Chondrocyte (in vitro differentiated cells): ENCODE results near the gene IFT27. TPM values are rescaled to one million over a fixed set of nuclear protein-coding genes. Genes with fewer than 3 reads are reported as not detected.

Source experiments
- DNase-seq: peaks from one replicate; pipeline ENCODE4 v3.0.0; 2021; ENCODE audit warnings: mixed read lengths, low spot score
- H3K27ac Mint-ChIP-seq: one replicate; pipeline ENCODE4 v1.8.0; 2021; ENCODE audit warnings: mild to moderate bottlenecking, moderate library complexity, mixed read lengths; ENCODE audit not compliant: unreplicated experiment
- H3K27me3 Mint-ChIP-seq: 2 replicates; pipeline ENCODE4 v1.8.0; 2021; ENCODE audit warnings: low read depth, mixed read lengths
- H3K36me3 Mint-ChIP-seq: 2 replicates; pipeline ENCODE4 v1.8.0; 2021; ENCODE audit warnings: low read depth, mixed read lengths
- H3K4me1 Mint-ChIP-seq: 2 replicates; pipeline ENCODE4 v1.8.0; 2021; ENCODE audit warnings: low read depth, mild to moderate bottlenecking, mixed read lengths
- H3K4me3 Mint-ChIP-seq: one replicate; pipeline ENCODE4 v1.8.0; 2021; ENCODE audit warnings: mild to moderate bottlenecking, moderate library complexity, mixed read lengths; ENCODE audit not compliant: unreplicated experiment
- H3K9me3 Mint-ChIP-seq: 2 replicates; pipeline ENCODE4 v1.8.0; 2021; ENCODE audit warnings: low read depth, mixed read lengths
- total RNA-seq: library from RNA; stranded (reverse); gene quantifications from 3 replicates; pipeline ENCODE4 v1.2.1, GENCODE V29; 2021
- TF ChIP-seq, protein P1 (sequence below): fragments of 200-600 bp; sonication (generic); IDR thresholded peaks from 2 replicates; pipeline ENCODE4 v1.5.0; 2021; ENCODE audit warnings: antibody characterized with exemption, mild to moderate bottlenecking, moderate library complexity

The IFT27 gene
- total RNA-seq, 1 donor from 2014 or later, result 24.4 TPM

DNA sequence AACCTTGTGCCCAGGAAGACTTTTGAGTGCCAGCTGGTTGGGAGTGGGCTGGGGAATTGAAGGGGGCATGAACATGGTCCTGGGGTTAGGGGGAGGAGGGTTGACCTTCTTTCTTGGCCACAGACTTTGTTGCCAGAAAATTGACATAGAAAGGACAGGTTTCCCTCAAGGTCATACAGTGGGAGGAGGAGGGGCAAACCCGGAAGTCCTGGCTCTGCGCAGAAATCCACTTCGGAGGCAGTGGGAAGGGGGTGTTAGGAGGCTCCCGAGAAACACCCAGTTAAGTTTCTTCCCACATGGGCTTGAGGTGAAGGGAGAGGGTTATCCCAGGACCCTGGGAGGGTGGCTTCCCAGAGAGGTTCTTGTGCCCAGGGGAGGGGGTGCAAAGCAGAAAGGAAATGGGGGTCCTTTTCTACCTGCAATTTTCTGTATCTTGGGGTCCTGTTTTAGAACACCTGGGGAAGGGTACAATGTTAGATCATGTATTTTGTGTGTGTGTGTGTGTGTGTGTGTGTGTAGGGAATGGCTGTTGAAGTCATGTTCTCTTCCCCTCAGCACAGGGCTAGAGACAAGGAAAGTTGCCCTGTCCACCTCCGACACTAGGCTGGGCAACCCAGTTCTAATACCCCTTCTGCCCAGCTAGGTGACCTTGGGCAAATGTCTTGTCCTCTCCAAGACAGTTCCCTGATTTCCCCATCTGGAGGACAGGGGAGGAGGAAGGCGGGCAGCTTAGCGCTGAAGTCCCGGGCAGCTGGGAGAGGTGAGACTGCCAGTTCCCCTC, 39.8 kb upstream of the IFT27 start:
- Mint-ChIP-seq H3K4me1 (peaks cover 6% of the 10 kb centered on the region), H3K27ac (no peak overlapping the region), H3K4me3 (no peak overlapping the region), H3K27me3 (peaks cover 71% of the 10 kb centered on the region), H3K9me3 (no peaks in the 10 kb centered on the region), H3K36me3 (no peaks in the 10 kb centered on the region)
- TF ChIP-seq, protein P1, sequence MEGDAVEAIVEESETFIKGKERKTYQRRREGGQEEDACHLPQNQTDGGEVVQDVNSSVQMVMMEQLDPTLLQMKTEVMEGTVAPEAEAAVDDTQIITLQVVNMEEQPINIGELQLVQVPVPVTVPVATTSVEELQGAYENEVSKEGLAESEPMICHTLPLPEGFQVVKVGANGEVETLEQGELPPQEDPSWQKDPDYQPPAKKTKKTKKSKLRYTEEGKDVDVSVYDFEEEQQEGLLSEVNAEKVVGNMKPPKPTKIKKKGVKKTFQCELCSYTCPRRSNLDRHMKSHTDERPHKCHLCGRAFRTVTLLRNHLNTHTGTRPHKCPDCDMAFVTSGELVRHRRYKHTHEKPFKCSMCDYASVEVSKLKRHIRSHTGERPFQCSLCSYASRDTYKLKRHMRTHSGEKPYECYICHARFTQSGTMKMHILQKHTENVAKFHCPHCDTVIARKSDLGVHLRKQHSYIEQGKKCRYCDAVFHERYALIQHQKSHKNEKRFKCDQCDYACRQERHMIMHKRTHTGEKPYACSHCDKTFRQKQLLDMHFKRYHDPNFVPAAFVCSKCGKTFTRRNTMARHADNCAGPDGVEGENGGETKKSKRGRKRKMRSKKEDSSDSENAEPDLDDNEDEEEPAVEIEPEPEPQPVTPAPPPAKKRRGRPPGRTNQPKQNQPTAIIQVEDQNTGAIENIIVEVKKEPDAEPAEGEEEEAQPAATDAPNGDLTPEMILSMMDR, result no peak
- no peak for DNase-seq

DNA sequence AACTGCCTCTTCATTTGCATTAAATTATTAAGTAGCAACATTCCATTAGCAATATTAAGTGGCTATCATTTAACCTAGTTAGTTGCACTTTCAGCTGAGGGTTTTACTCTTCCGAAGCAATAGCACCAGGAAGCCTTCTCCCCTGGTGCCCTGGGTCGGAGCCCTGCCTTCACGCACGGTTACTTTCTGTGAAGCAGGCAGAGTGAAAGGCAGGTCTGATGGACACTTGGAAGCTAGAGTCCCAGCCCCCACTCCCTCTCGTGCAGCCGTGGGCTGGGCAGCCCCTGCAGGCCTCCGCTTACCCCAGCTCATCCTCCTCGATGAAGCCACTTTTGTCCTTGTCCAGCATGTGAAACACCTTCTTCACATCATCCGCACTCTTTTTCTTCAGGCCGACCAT, 38.9 kb upstream of the IFT27 start:
- TF ChIP-seq, protein P1, result no peak
- no peaks in the 10 kb centered on the region for H3K36me3 Mint-ChIP-seq
- H3K27me3 Mint-ChIP-seq, result peaks cover 61% of the 10 kb centered on the region
- H3K9me3 Mint-ChIP-seq, result no peaks in the 10 kb centered on the region
- H3K4me3 Mint-ChIP-seq, result no peak overlapping the region
- no peak for DNase-seq
- peaks cover 6% of the 10 kb centered on the region for H3K4me1 Mint-ChIP-seq
- H3K27ac Mint-ChIP-seq, result no peak overlapping the region

DNA sequence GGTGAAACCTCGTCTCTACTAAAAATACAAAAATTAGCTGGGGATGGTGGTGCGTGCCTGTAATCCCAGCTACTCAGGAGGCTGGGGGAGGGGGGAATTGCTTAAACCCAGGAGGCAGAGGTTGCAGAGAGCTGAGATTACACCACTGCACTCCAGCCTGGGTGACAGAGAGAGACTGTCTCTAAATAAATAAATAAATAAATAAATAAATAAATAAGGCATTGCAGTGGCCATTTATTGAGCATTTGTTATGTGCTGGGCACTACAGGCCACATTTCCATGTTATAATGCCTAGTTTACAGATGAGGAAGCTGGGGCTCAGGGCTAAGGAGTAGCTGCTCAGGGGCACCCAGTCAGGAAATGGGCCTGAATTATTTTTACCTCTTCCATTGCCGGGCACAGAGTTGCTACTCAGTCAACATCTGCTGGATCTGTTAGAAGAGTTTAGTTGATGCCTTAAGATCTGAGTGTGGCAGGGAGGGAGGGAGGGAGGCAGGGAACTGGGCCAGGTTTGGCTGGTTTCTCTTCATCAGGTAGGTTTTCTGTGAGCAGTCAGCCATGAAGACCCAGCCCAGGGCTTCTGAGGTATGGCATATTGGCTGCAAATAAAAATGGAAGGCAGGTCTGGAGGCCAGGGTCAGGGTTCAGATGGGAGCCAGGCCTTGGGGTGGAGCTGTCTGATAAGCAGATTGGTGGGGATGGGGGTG, 35.3 kb upstream of the IFT27 start:
- H3K36me3 Mint-ChIP-seq, result no peaks in the 10 kb centered on the region
- TF ChIP-seq, protein P1, result no peak
- no peaks in the 10 kb centered on the region for H3K9me3 Mint-ChIP-seq
- H3K27me3 Mint-ChIP-seq, result peaks cover 56% of the 10 kb centered on the region
- no peaks in the 10 kb centered on the region for H3K4me1 Mint-ChIP-seq
- no peak overlapping the region for H3K4me3 Mint-ChIP-seq
- H3K27ac Mint-ChIP-seq, result no peak overlapping the region
- no peak for DNase-seq

DNA sequence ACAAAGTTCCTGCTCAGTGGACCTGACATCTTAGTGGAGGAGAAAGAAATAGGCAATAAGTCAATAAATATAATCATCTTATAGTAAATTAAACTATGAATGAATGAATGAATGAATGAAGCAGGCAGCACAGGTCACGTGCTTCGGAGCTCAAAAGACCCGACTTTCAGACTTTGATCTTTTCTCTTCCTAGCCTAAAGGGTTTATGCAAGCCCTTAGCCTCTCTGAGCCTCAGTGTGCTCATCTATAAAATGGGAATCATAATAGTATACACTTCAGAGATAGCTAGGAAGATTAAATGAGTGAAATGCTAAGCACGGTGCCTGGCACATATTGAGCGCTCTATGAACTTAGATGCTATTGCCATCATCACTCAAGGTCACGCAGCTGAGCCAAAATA, 33.4 kb upstream of the IFT27 start:
- H3K27me3 Mint-ChIP-seq, result peaks cover 53% of the 10 kb centered on the region
- H3K27ac Mint-ChIP-seq, result no peak overlapping the region
- DNase-seq, result no peak
- TF ChIP-seq, protein P1, result no peak
- no peak overlapping the region for H3K4me3 Mint-ChIP-seq
- H3K36me3 Mint-ChIP-seq, result no peaks in the 10 kb centered on the region
- no peaks in the 10 kb centered on the region for H3K4me1 Mint-ChIP-seq
- no peaks in the 10 kb centered on the region for H3K9me3 Mint-ChIP-seq

DNA sequence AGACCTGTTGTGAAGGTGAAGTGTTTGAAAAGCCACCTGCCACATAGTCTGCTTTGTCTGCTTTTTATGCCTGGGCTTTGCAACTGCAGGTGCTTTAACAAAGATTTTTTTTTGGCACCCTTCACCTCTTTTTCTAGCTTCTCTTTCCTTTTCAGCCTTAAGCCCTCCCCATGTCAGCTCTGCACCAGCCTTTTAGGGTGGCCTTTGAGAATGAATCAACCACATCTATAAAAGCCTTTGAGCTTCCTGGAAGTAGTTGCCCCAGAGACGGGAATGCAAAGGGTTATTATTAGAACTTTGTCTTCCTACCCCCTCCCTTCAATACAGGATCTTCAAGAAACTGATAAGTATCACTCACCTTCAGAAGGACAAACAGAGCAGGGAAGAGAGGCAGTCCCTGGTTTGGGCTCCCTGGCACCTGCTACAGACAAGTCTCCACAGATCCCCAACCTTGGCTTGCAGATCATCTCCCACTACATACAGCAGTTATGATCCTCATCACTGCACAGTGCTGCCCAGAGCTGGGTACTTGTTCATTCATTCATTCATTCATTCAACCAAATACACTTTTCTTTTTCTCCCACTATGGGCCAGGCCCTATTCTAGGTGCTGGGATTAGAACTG, 32.9 kb upstream of the IFT27 start:
- no peaks in the 10 kb centered on the region for H3K4me1 Mint-ChIP-seq
- no peaks in the 10 kb centered on the region for H3K36me3 Mint-ChIP-seq
- H3K27ac Mint-ChIP-seq, result no peak overlapping the region
- TF ChIP-seq, protein P1, result no peak
- no peaks in the 10 kb centered on the region for H3K9me3 Mint-ChIP-seq
- H3K4me3 Mint-ChIP-seq, result no peak overlapping the region
- H3K27me3 Mint-ChIP-seq, result peaks cover 52% of the 10 kb centered on the region
- DNase-seq, result no peak
